ENCODE results near the gene KCNQ5. TPM values are rescaled to one million over a fixed set of nuclear protein-coding genes. Genes with fewer than 3 reads are reported as not detected.

KCNQ5 gene
- total and polyA plus RNA-seq, 9 donors, result 0.28 to 0.86 (median 0.57) TPM

GRCh38 chr6:72787391-72788031 is 165.6 kb downstream of the KCNQ5 start:
- no peaks in the 10 kb centered on the region for H3K4me1 ChIP-seq (ENCODE audit: control insufficient read depth, insufficient read depth, low read length)
- no peaks in the 10 kb centered on the region for H3K27me3 ChIP-seq (ENCODE audit: control insufficient read depth, insufficient read depth, low read length)
- no peaks in the 10 kb centered on the region for H3K36me3 ChIP-seq (ENCODE audit: control insufficient read depth, insufficient read depth, low read length)
- peak; percentile 16 for DNase-seq
- no peak overlapping the region for H3K4me3 ChIP-seq (ENCODE audit: low read length)
- no peak overlapping the region for H3K27ac ChIP-seq (ENCODE audit: low read length)
- WGBS (ENCODE audit: insufficient coverage), result no CpG with 5 or more reads among the region's 2 CpGs
- H3K9me3 ChIP-seq (replicated peaks; ENCODE audit: control insufficient read depth, low read depth, low read length), result no peaks in the 10 kb centered on the region

DNA sequence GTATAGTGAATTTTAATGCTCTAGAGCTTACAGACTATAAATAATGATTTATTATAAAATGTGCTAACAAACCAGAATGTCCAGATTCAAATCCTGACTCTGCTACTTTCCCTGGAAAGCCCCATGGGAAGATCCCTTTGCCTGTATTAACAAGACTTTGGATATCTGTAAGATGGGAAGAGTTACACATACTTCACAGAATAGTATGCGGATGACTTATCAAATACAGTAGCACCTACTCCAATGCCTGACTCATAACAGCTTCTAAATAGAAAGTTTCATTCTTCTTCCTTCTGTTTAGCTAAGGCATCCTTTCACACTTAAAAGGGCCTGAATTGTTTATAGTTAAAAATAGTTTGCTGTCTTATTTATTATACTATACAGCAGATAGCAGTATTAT is 166.3 kb downstream of the KCNQ5 start:
- WGBS (ENCODE audit: insufficient coverage), result no CpG with 5 or more reads among the region's 1 CpG
- H3K9me3 ChIP-seq (replicated peaks; ENCODE audit: control insufficient read depth, low read depth, low read length), result no peaks in the 10 kb centered on the region
- no peaks in the 10 kb centered on the region for H3K27me3 ChIP-seq (ENCODE audit: control insufficient read depth, insufficient read depth, low read length)
- no peaks in the 10 kb centered on the region for H3K36me3 ChIP-seq (ENCODE audit: control insufficient read depth, insufficient read depth, low read length)
- no peaks in the 10 kb centered on the region for H3K4me1 ChIP-seq (ENCODE audit: control insufficient read depth, insufficient read depth, low read length)
- no peak overlapping the region for H3K4me3 ChIP-seq (ENCODE audit: low read length)
- H3K27ac ChIP-seq (ENCODE audit: low read length), result no peak overlapping the region
- DNase-seq, result no peak

DNA sequence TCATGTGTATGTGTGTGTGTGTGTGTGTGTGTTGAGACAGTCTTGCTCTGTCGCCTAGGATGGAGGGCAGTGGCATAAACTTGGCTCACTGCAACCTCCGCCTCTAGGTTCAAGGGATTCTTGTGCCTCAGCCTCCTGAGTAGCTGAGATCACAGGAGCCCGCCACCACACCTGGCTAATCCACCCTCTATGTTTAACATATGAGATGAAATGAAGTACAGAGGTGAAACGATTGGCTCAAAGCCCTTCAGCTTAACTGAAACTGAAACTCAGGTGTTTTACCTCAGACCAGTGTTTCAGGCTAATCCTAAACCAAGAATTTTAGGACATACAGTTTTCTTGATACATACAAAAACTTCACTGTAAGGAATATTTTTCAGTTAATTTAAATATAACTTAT is 167.3 kb downstream of the KCNQ5 start:
- Histone ChIP-seq H3K27me3 (ENCODE audit: control insufficient read depth, insufficient read depth, low read length) (no peaks in the 10 kb centered on the region), H3K4me3 (ENCODE audit: low read length) (no peak overlapping the region), H3K4me1 (ENCODE audit: control insufficient read depth, insufficient read depth, low read length) (no peaks in the 10 kb centered on the region), H3K27ac (ENCODE audit: low read length) (no peak overlapping the region), H3K36me3 (ENCODE audit: control insufficient read depth, insufficient read depth, low read length) (no peaks in the 10 kb centered on the region), H3K9me3 (replicated peaks; ENCODE audit: control insufficient read depth, low read depth, low read length) (no peaks in the 10 kb centered on the region)
- DNase-seq, result no peak
- no CpG with 5 or more reads among the region's 4 CpGs for WGBS (ENCODE audit: insufficient coverage)

DNA sequence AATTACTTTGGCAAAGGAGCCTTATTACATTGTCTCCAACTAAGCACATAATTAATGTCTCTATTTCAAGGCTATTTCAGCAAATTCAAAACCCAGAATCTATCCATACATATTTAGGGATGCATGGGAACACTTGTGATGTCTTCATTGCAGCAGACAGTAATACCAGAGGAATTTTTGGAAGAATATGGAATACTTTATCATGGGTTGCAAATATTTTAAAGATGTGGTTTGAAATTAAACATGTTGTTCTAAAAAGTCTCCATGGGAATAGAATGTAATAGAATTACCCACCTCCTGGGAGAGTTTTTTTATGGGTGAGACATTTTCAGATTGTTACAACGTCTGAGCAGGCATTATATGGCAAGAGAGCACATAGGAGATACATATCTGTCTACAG is 170.8 kb downstream of the KCNQ5 start:
- Histone ChIP-seq H3K4me3 (ENCODE audit: low read length) (no peak overlapping the region), H3K27me3 (ENCODE audit: control insufficient read depth, insufficient read depth, low read length) (no peaks in the 10 kb centered on the region), H3K27ac (ENCODE audit: low read length) (no peak overlapping the region), H3K9me3 (replicated peaks; ENCODE audit: control insufficient read depth, low read depth, low read length) (no peaks in the 10 kb centered on the region), H3K4me1 (ENCODE audit: control insufficient read depth, insufficient read depth, low read length) (no peaks in the 10 kb centered on the region), H3K36me3 (ENCODE audit: control insufficient read depth, insufficient read depth, low read length) (no peaks in the 10 kb centered on the region)
- no peak for DNase-seq
- no CpG with 5 or more reads among the region's 1 CpG for WGBS (ENCODE audit: insufficient coverage)

GRCh38 chr6:72793641-72794395 is 172.0 kb downstream of the KCNQ5 start:
- H3K4me1 ChIP-seq (ENCODE audit: control insufficient read depth, insufficient read depth, low read length), result no peaks in the 10 kb centered on the region
- H3K27me3 ChIP-seq (ENCODE audit: control insufficient read depth, insufficient read depth, low read length), result no peaks in the 10 kb centered on the region
- no peak overlapping the region for H3K4me3 ChIP-seq (ENCODE audit: low read length)
- H3K9me3 ChIP-seq (replicated peaks; ENCODE audit: control insufficient read depth, low read depth, low read length), result no peaks in the 10 kb centered on the region
- DNase-seq, result no peak
- WGBS (ENCODE audit: insufficient coverage), result 67% methylated on average over 5 of the region's 10 CpGs
- H3K36me3 ChIP-seq (ENCODE audit: control insufficient read depth, insufficient read depth, low read length), result no peaks in the 10 kb centered on the region
- no peak overlapping the region for H3K27ac ChIP-seq (ENCODE audit: low read length)

- H3K36me3 ChIP-seq (ENCODE audit: control insufficient read depth, insufficient read depth, low read length), result no peaks in the 10 kb centered on the region
- no peaks in the 10 kb centered on the region for H3K27me3 ChIP-seq (ENCODE audit: control insufficient read depth, insufficient read depth, low read length)
- H3K4me1 ChIP-seq (ENCODE audit: control insufficient read depth, insufficient read depth, low read length), result no peaks in the 10 kb centered on the region
- H3K9me3 ChIP-seq (replicated peaks; ENCODE audit: control insufficient read depth, low read depth, low read length), result no peaks in the 10 kb centered on the region
- H3K27ac ChIP-seq (ENCODE audit: low read length), result no peak overlapping the region
- DNase-seq, result no peak
- no peak overlapping the region for H3K4me3 ChIP-seq (ENCODE audit: low read length)
- WGBS (ENCODE audit: insufficient coverage), result 100% methylated on average over 1 of the region's 2 CpGs
Observed at GRCh38 chr6:72798196-72798595, 176.3 kb downstream of the KCNQ5 start.

- no CpG with 5 or more reads among the region's 4 CpGs for WGBS (ENCODE audit: insufficient coverage)
- Histone ChIP-seq H3K9me3 (replicated peaks; ENCODE audit: control insufficient read depth, low read depth, low read length) (no peaks in the 10 kb centered on the region), H3K27ac (ENCODE audit: low read length) (no peak overlapping the region), H3K4me1 (ENCODE audit: control insufficient read depth, insufficient read depth, low read length) (no peaks in the 10 kb centered on the region), H3K36me3 (ENCODE audit: control insufficient read depth, insufficient read depth, low read length) (no peaks in the 10 kb centered on the region), H3K4me3 (ENCODE audit: low read length) (no peak overlapping the region), H3K27me3 (ENCODE audit: control insufficient read depth, insufficient read depth, low read length) (no peaks in the 10 kb centered on the region)
- peak; percentile 50 for DNase-seq
Observed at GRCh38 chr6:72809746-72810379, 188.0 kb downstream of the KCNQ5 start.

GRCh38 chr6:72810571-72811280 is 188.9 kb downstream of the KCNQ5 start:
- Histone ChIP-seq H3K27ac (ENCODE audit: low read length) (no peak overlapping the region), H3K4me3 (ENCODE audit: low read length) (no peak overlapping the region), H3K36me3 (ENCODE audit: control insufficient read depth, insufficient read depth, low read length) (no peaks in the 10 kb centered on the region), H3K27me3 (ENCODE audit: control insufficient read depth, insufficient read depth, low read length) (no peaks in the 10 kb centered on the region), H3K4me1 (ENCODE audit: control insufficient read depth, insufficient read depth, low read length) (no peaks in the 10 kb centered on the region), H3K9me3 (replicated peaks; ENCODE audit: control insufficient read depth, low read depth, low read length) (no peaks in the 10 kb centered on the region)
- WGBS (ENCODE audit: insufficient coverage), result 71% methylated on average over 2 of the region's 4 CpGs
- DNase-seq, result no peak

- no peaks in the 10 kb centered on the region for H3K36me3 ChIP-seq (ENCODE audit: control insufficient read depth, insufficient read depth, low read length)
- no peak overlapping the region for H3K27ac ChIP-seq (ENCODE audit: low read length)
- WGBS (ENCODE audit: insufficient coverage), result 33% methylated on average over 2 of the region's 6 CpGs
- H3K27me3 ChIP-seq (ENCODE audit: control insufficient read depth, insufficient read depth, low read length), result no peaks in the 10 kb centered on the region
- H3K4me3 ChIP-seq (ENCODE audit: low read length), result no peak overlapping the region
- no peaks in the 10 kb centered on the region for H3K9me3 ChIP-seq (replicated peaks; ENCODE audit: control insufficient read depth, low read depth, low read length)
- no peaks in the 10 kb centered on the region for H3K4me1 ChIP-seq (ENCODE audit: control insufficient read depth, insufficient read depth, low read length)
- no peak for DNase-seq
Observed at GRCh38 chr6:72811971-72812421, 190.1 kb downstream of the KCNQ5 start.
